NCI-H2171 (cell line): Measurements from ENCODE around the gene MYADML2.

Source experiments
- DNase-seq: peaks from one replicate; lab custom pipeline; 2025; lab: John Stamatoyannopoulos, UW

MYADML2 gene

DNA sequence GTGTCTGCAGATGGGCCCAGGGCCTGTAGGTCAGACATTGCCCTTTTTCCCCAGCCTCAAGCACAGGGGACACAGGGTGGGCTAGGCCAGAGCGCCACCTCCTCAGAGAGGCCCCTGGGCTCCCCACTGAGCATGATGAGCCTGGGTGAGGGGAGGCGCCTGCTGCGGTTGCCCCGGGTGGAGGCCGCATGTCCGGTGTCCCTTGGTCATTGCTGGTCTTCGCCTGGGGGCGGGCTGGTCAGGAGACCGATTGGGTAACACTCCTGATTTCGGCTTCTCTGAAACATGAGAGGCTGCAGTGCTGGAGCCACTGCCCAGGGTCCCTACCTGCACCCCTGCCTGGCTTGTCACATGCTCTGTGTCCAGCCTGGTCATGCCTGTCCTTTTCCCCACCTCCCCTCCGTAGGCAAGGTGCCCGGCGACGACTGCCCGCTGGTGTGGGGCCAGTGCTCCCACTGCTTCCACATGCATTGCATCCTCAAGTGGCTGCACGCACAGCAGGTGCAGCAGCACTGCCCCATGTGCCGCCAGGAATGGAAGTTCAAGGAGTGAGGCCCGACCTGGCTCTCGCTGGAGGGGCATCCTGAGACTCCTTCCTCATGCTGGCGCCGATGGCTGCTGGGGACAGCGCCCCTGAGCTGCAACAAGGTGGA, 47.4 kb downstream of the MYADML2 start:
- no peak for DNase-seq

DNA sequence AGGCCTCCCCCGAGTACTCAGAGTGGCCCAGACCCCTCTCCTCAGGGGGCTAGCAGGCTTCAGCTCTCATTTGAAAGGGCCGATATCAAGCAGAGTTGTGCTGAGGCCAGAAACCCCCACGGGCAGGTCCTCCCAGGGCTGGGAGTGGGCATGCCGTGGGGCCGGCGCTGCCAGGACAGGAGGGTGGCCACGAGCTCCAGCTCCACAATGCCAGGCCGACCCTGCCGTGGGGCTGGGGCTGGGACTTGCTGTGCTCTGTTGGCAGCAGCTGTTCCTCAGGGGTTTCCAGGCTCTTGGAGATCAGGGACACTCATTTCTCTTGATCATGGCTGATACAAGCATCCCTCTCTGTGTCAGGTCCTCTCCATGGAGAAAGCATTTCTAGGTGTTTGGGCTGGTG, 48.1 kb downstream of the MYADML2 start:
- no peak for DNase-seq

DNA sequence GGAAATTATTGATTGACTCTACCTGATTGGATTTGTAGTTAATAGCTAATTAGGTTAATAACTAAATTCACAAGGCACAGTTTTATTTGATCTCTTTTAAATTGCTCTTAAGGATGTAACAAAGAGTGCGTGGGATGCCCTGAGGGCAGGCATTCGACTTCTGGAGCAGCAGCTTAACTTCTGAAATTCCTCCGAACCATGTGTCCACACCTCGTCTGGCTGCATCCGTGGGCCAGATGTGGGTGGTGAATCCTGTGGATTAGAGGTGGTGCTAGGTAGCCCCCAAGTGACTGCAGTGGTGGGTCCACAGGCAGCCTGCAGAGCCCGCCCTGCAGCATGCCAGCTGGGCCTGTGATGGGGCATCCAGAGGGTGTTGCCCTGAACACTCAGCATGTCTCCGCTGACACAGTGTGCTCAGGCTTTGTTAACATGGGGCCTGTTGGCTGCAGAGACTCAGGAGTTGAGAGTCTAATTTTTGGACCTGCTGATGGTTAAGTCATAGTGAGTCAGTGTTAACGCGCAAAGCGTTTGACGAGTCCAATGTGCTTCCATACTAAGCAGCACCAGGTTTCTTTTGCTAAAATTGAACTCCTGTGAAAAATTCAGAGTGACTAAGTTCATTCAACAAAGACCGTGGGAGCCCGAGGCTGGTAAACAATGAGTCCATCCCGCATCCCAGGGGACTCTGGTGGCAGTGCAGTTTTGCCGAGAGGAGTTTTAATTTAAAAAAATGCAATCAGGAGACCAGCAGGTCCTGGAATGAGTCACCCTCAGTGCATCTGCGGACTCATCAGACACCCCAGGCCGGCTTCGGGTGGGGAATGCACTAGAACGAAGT, 48.8 kb downstream of the MYADML2 start:
- no peak for DNase-seq

DNA sequence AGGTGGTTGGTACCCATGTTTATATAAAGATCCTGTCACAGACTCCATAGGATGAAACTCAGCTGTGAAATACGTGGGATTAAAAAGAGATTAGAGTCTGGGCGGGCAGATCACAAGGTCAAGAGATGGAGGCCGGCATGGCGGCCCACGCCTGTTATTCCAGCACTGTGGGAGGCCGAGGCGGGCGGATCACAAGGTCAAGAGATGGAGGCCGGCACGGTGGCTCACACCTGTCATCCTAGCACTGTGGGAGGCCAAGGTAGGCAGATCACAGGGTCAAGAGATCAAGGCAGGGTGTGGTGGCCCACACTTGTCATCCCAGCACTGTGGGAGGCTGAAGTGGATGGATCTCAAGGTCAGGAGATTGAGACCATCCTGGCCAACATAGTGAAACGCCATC, 51.6 kb downstream of the MYADML2 start:
- DNase-seq, result no peak

DNA sequence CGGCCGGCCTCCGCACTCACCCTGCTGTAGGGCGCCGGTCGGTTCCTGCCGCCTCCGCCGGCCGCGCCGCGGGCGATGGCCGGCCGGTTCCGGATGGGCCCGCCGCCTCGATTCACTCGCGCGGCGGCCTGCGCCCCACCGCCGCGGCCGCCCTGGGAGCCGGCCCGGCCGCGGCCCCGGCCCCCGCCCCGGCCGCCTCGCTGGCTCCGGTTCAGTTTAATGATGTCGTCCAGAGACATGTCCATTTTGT, 55.8 kb downstream of the MYADML2 start:
- DNase-seq, result no peak

DNA sequence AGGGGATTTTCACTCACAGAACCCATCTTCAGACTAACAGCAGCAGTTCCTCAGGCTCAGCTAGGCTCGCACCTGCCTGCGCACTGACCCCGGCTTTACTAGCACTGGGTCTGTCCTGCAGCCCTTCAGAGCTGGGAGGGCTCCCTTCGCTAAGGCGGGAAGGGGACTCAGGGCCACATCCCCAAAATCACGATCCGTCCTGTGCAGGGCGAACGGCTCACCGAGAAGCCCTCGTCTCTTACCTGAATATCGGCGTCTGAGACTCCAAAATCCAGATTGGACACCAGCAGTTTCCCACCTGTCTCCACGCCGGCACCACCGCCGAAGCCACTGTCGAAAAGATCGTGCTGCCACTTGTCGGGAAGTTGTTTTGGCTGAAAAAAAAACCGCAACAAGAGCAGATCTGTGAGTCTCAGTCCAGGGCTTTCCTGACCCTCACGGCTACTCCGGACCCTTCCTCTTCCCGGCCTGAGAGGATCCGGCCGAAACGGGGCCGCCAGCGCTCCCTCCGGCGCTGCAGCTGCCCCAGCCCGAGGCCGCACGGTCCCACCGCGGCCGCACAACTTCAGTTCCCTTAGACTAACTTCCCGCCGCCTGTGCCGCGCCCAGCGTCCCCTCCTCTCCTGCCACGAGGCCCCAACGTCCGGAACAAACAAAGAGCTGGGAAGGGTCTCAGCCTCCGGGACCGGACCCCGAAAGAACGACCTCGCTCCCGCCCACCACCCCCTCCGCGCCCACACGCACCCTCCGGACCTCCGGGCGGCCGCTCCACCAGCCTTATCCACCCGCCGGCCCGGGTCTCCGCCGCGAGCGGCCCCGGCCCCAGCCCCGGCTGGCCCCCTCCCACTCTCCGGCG, 56.4 kb downstream of the MYADML2 start:
- DNase-seq, result no peak
